Measurements from ENCODE around the gene HK1.

DNA sequence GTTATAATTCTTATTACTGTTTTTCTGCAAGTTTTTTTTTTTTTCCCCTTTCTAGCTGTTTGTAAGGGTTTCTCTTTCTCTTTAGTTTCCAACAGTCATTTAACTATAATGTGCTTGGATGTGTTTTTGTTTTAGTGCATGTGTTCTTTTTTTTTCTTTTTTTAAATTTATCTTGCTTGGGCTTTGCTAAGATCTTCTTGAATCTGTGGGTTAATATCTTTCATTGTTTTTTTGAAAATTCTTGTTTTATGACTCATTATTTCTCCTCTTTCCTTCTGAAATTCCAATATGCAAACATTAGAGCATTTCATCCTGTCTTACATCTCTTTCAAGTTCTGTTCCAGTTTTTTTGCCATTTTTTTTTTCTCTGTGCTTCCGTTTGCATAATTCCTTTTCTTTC, 5.7 kb upstream of the HK1 start:
- TF ChIP-seq, protein P1, sequence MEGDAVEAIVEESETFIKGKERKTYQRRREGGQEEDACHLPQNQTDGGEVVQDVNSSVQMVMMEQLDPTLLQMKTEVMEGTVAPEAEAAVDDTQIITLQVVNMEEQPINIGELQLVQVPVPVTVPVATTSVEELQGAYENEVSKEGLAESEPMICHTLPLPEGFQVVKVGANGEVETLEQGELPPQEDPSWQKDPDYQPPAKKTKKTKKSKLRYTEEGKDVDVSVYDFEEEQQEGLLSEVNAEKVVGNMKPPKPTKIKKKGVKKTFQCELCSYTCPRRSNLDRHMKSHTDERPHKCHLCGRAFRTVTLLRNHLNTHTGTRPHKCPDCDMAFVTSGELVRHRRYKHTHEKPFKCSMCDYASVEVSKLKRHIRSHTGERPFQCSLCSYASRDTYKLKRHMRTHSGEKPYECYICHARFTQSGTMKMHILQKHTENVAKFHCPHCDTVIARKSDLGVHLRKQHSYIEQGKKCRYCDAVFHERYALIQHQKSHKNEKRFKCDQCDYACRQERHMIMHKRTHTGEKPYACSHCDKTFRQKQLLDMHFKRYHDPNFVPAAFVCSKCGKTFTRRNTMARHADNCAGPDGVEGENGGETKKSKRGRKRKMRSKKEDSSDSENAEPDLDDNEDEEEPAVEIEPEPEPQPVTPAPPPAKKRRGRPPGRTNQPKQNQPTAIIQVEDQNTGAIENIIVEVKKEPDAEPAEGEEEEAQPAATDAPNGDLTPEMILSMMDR (IDR thresholded peaks at IDR 0.05) = no peak
- no peak for TF ChIP-seq POLR2A (IDR thresholded peaks at IDR 0.05)
